Thyroid gland (tissue), 4 donors: ENCODE data around the gene RAB1B. TPM values are rescaled to one million over a fixed set of nuclear protein-coding genes. Genes with fewer than 3 reads are reported as not detected.
"Not testable (repeated sequence)": the region's sequence is repeated elsewhere in the genome, so short reads cannot be mapped to it uniquely, and the experiment has no call there.

ENCODE experiments used
- DNase-seq, 2 donors: peaks; one replicate each; pipeline ENCODE4 v3.0.0-alpha.2; 2019
- H3K27ac ChIP-seq, 3 donors: fragments of 200-600 bp; sonication (generic); 1 replicate in 2 of 3; 2 replicates in 1 of 3; pipeline ENCODE4 v1.5.1; 2016 to 2019; ENCODE audit warnings: mild to moderate bottlenecking in 1 of 3, moderate library complexity in 1 of 3
- H3K27me3 ChIP-seq: fragments of 200-600 bp; sonication (generic); one replicate; pipeline ENCODE4 v1.5.1; 2019
- H3K36me3 ChIP-seq, 2 donors: fragments of 200-600 bp; sonication (generic); one replicate each; pipeline ENCODE4 v1.5.1; 2016 to 2019
- H3K4me1 ChIP-seq, 2 donors: fragments of 200-600 bp; sonication (generic); one replicate each; pipeline ENCODE4 v1.5.1; 2017 to 2019
- H3K4me3 ChIP-seq, 3 donors: fragments of 200-600 bp; sonication (generic); replicated peaks in 1 of 3; 1 replicate in 2 of 3; 2 replicates in 1 of 3; pipeline ENCODE4 v1.5.1; 2016; ENCODE audit warnings: mild to moderate bottlenecking in 1 of 3
- H3K9me3 ChIP-seq: fragments of 200-600 bp; sonication (generic); one replicate; pipeline ENCODE4 v1.5.1; 2017
- CTCF ChIP-seq, 6 experiments: fragments of 200-600 bp in 3 of 6; fragments of 450-650 bp in 3 of 6; sonication (generic) in 3 of 6; IDR thresholded peaks; one replicate each; pipeline ENCODE4 v1.5.1; 2016 to 2019; ENCODE audit warnings: antibody characterized with exemption in 6 of 6, mild to moderate bottlenecking in 2 of 6, inconsistent platforms in 1 of 6, moderate library complexity in 1 of 6
- POLR2A ChIP-seq, 2 donors: fragments of 450-650 bp; IDR thresholded peaks; one replicate each; pipeline ENCODE4 v1.6.1; 2017; ENCODE audit warnings: antibody characterized with exemption in 2 of 2, mild to moderate bottlenecking in 2 of 2, moderate library complexity in 1 of 2
- WGBS, 2 donors: methylation state at CpG; one replicate each; pipeline ENCODE4 v1.1.5; 2017; 5-methylcytosine and 5-hydroxymethylcytosine counted together
- intact Hi-C: fragments of 100-400 bp; cut with DNase I; formaldehyde crosslinking; loops from one replicate; pipeline ENCODE4 v1.15.1; 2023
- total RNA-seq, 4 donors: library from RNA; depleted of rRNA; stranded (reverse); fragments of >200 nt; gene quantifications; one replicate each; pipeline ENCODE4 v1.2.3, GENCODE V29; 2016

Gene RAB1B
- total RNA-seq, 4 donors from 2014 or later, result 122 to 166 (median 130) TPM

- TF ChIP-seq POLR2A (IDR thresholded peaks at IDR 0.05), result no peak
- TF ChIP-seq CTCF (IDR thresholded peaks at IDR 0.05), result no peak
- Histone ChIP-seq H3K4me1 (no peaks in the 10 kb centered on the region), H3K27ac (no peak overlapping the region), H3K27me3 (no peaks in the 10 kb centered on the region), H3K9me3 (no peaks in the 10 kb centered on the region), H3K4me3 (no peak overlapping the region), H3K36me3 (no peaks in the 10 kb centered on the region)
- WGBS, 2 donors, result 41 to 64% methylated on average over 4 to 8 of the region's 8 CpGs
- no peak for DNase-seq
- intact Hi-C loops, result no loop called here
These were observed 29.2 kb downstream of the RAB1B start for GRCh38 chr11:66297610-66298009.

- 63 to 73% methylated on average over 3 of the region's 3 CpGs for WGBS, 2 donors
- no peaks in the 10 kb centered on the region for H3K36me3 ChIP-seq
- H3K4me3 ChIP-seq, result no peak overlapping the region
- no peaks in the 10 kb centered on the region for H3K27me3 ChIP-seq
- intact Hi-C loops, result no loop called here
- TF ChIP-seq POLR2A (IDR thresholded peaks at IDR 0.05) (no peak), CTCF (IDR thresholded peaks at IDR 0.05) (no peak)
- H3K4me1 ChIP-seq, result no peaks in the 10 kb centered on the region
- H3K9me3 ChIP-seq, result no peaks in the 10 kb centered on the region
- H3K27ac ChIP-seq, result no peak overlapping the region
- no peak for DNase-seq
These were observed 30.7 kb downstream of the RAB1B start for GRCh38 chr11:66299186-66299585.

- no peaks in the 10 kb centered on the region for H3K36me3 ChIP-seq
- 89 to 90% methylated on average over 12 of the region's 12 CpGs for WGBS, 2 donors
These were observed 34.2 kb downstream of the RAB1B start for GRCh38 chr11:66302656-66303055.

GRCh38 chr11:66309475-66309874 lies 41.0 kb downstream of the RAB1B start:
- Histone ChIP-seq H3K4me1 (peaks cover 6 to 12% of the 10 kb centered on the region in 2 donors), H3K36me3 (no peaks in the 10 kb centered on the region), H3K27me3 (no peaks in the 10 kb centered on the region), H3K27ac (no peak overlapping the region), H3K4me3 (no peak overlapping the region), H3K9me3 (no peaks in the 10 kb centered on the region)
- WGBS, 2 donors, result 60 to 62% methylated on average over 3 of the region's 3 CpGs
- no peak for TF ChIP-seq CTCF (IDR thresholded peaks at IDR 0.05)
- TF ChIP-seq POLR2A (IDR thresholded peaks at IDR 0.05), result no peak
- intact Hi-C loops, result no loop called here
- no peak for DNase-seq

More at GRCh38 chr11:66302656-66303055, 34.2 kb downstream of the RAB1B start:
- no peaks in the 10 kb centered on the region for H3K27me3 ChIP-seq
- no peaks in the 10 kb centered on the region for H3K9me3 ChIP-seq
- H3K4me1 ChIP-seq, result no peaks in the 10 kb centered on the region
- H3K27ac ChIP-seq, result no peak overlapping the region
- DNase-seq, result no peak
- H3K4me3 ChIP-seq, result no peak overlapping the region
- TF ChIP-seq POLR2A (IDR thresholded peaks at IDR 0.05) (no peak), CTCF (IDR thresholded peaks at IDR 0.05) (no peak)
- intact Hi-C loops, result no loop called here

GRCh38 chr11:66310324-66310723 lies 41.9 kb downstream of the RAB1B start:
- no peak for TF ChIP-seq CTCF (IDR thresholded peaks at IDR 0.05)
- no peak for TF ChIP-seq POLR2A (IDR thresholded peaks at IDR 0.05)
- no peaks in the 10 kb centered on the region for H3K9me3 ChIP-seq

GRCh38 chr11:66310803-66311440 lies 42.5 kb downstream of the RAB1B start:
- intact Hi-C loops, H3K36me3 ChIP-seq, H3K4me3 ChIP-seq, DNase-seq, H3K9me3 ChIP-seq, H3K27me3 ChIP-seq, H3K27ac ChIP-seq: not testable (repeated sequence)
- peaks cover 6 to 12% of the 10 kb centered on the region in 2 donors for H3K4me1 ChIP-seq
- WGBS, 2 donors, result 79 to 81% methylated on average over 18 of the region's 18 CpGs

More at GRCh38 chr11:66310324-66310723, 41.9 kb downstream of the RAB1B start:
- Histone ChIP-seq H3K27ac (no peak overlapping the region), H3K36me3 (no peaks in the 10 kb centered on the region), H3K4me3 (no peak overlapping the region), H3K4me1 (peaks cover 6 to 12% of the 10 kb centered on the region in 2 donors), H3K27me3 (no peaks in the 10 kb centered on the region)
- DNase-seq, result no peak
- intact Hi-C loops, result no loop called here
- WGBS, 2 donors, result 90 to 92% methylated on average over 8 of the region's 8 CpGs
